ENCODE data around the gene WNT9B.

GRCh38 chr17:46925185-46925868, 73.9 kb downstream of the WNT9B start:
- TF ChIP-seq EZH2 (IDR thresholded peaks at IDR 0.05): no peak
- no peak for TF ChIP-seq POLR2AphosphoS5 (IDR thresholded peaks at IDR 0.05; ENCODE audit: borderline replicate concordance, low read depth, low read length)
- TF ChIP-seq FOXP2 (optimal IDR thresholded peaks at IDR 0.05; ENCODE audit: control extremely low read depth, extremely low read length, insufficient read depth): no peak
